GM19351 (cell line): Measurements from ENCODE around the gene ATP6V1C2.
"Not testable (repeated sequence)": the region's sequence is repeated elsewhere in the genome, so short reads cannot be mapped to it uniquely, and the experiment has no call there.

Experiments
- ATAC-seq: cut with Tn5 transposase; IDR thresholded peaks from one replicate; pipeline ENCODE4 v1.9.1; 2021; ENCODE audit warnings: mild to moderate bottlenecking, moderate library complexity; ENCODE audit not compliant: unreplicated experiment

ATP6V1C2 gene

GRCh38 chr2:10783421-10783820 is 62.0 kb downstream of the ATP6V1C2 start:
- no peak for ATAC-seq

GRCh38 chr2:10784719-10785118 is 63.3 kb downstream of the ATP6V1C2 start:
- ATAC-seq, result no peak

- no peak for ATAC-seq
Observed at GRCh38 chr2:10785260-10785659, 63.8 kb downstream of the ATP6V1C2 start.

GRCh38 chr2:10786240-10786982 is 65.0 kb downstream of the ATP6V1C2 start:
- ATAC-seq, result no peak

GRCh38 chr2:10787176-10787968 is 65.9 kb downstream of the ATP6V1C2 start:
- no peak for ATAC-seq

- no peak for ATAC-seq
Observed at GRCh38 chr2:10788855-10789254, 67.4 kb downstream of the ATP6V1C2 start.

- ATAC-seq, result peak; percentile 90
Observed at GRCh38 chr2:10790228-10790973, 69.0 kb downstream of the ATP6V1C2 start.

- ATAC-seq, result peak; percentile 60
Observed at GRCh38 chr2:10792001-10792634, 70.7 kb downstream of the ATP6V1C2 start.

- ATAC-seq, result no peak
Observed at GRCh38 chr2:10792660-10793400, 71.4 kb downstream of the ATP6V1C2 start.

- no peak for ATAC-seq
Observed at GRCh38 chr2:10793816-10794215, 72.4 kb downstream of the ATP6V1C2 start.

GRCh38 chr2:10794876-10795275 is 73.4 kb downstream of the ATP6V1C2 start:
- no peak for ATAC-seq

- ATAC-seq, result no peak
Observed at GRCh38 chr2:10795508-10796046, 74.1 kb downstream of the ATP6V1C2 start.

GRCh38 chr2:10796703-10797102 is 75.3 kb downstream of the ATP6V1C2 start:
- no peak for ATAC-seq

GRCh38 chr2:10798783-10799182 is 77.4 kb downstream of the ATP6V1C2 start:
- no peak for ATAC-seq

GRCh38 chr2:10800163-10800562 is 78.7 kb downstream of the ATP6V1C2 start:
- no peak for ATAC-seq

GRCh38 chr2:10802657-10803056 is 81.2 kb downstream of the ATP6V1C2 start:
- ATAC-seq, result no peak

GRCh38 chr2:10805990-10806389 is 84.6 kb downstream of the ATP6V1C2 start:
- not testable (repeated sequence) for ATAC-seq

- no peak for ATAC-seq
Observed at GRCh38 chr2:10806543-10806942, 85.1 kb downstream of the ATP6V1C2 start.

GRCh38 chr2:10810202-10811161 is 89.1 kb downstream of the ATP6V1C2 start:
- ATAC-seq, result peak; percentile 30
